Measurements from ENCODE around the gene DNAJC5. TPM values are rescaled to one million over a fixed set of nuclear protein-coding genes. Genes with fewer than 3 reads are reported as not detected.

The DNAJC5 gene
- total and polyA plus RNA-seq, 2 experiments from 2014 or later = 22.4 to 68.0 TPM

DNA sequence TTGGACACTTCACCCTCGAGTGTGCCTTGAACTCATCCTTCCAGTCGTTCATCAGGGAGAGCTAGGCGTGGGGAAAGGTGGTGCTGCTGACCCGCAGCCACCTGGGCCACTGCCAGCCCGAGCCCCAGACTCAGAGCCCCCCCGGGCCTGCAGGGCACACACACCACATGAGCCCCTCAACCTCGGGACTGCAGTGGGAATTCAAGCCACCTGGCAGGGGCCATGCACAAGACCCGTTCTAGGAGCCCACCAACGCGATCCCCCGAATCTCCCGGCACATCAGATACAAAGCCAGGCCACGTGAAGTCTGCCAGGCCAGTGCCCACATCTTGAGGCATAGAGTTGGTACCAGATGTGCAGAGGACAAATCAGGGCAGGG lies 72.0 kb downstream of the DNAJC5 start:
- Histone ChIP-seq H3K27ac (no peak overlapping the region), H3K4me1 (ENCODE audit: insufficient read depth) (peaks cover 5% of the 10 kb centered on the region), H3K79me2 (ENCODE audit: insufficient read depth) (peaks cover 14% of the 10 kb centered on the region), H3K27me3 (replicated peaks; ENCODE audit: insufficient read depth) (no peaks in the 10 kb centered on the region), H4K20me1 (ENCODE audit: insufficient read depth) (no peaks in the 10 kb centered on the region), H3K36me3 (ENCODE audit: low read depth) (no peaks in the 10 kb centered on the region), H3K9me3 (ENCODE audit: low read depth) (no peaks in the 10 kb centered on the region), H2AFZ (no peak overlapping the region), H3F3A (ENCODE audit: insufficient read depth) (no peaks in the 10 kb centered on the region), H3K9ac (no peak overlapping the region), H3K4me3 (no peak overlapping the region), H3K4me2 (ENCODE audit: unreplicated experiment) (no peak overlapping the region), H3K9me2 (ENCODE audit: insufficient read depth) (no peaks in the 10 kb centered on the region)
- in situ Hi-C loops (cut with MboI) = no loop called here
- no peak for DNase-seq
- TF ChIP-seq EZH2 (IDR thresholded peaks at IDR 0.05; ENCODE audit: insufficient read depth, poor library complexity, severe bottlenecking) (no peak), EZH2phosphoT487 (IDR thresholded peaks at IDR 0.05; ENCODE audit: insufficient read depth, low read depth) (no peak)
- WGBS, 2 experiments (ENCODE audit: low coverage in 1 of 2, low lambda C conversion rate in 2 of 2, missing lambda C conversion rate in 2 of 2) = 77 to 83% methylated on average over 11 to 13 of the region's 13 CpGs

DNA sequence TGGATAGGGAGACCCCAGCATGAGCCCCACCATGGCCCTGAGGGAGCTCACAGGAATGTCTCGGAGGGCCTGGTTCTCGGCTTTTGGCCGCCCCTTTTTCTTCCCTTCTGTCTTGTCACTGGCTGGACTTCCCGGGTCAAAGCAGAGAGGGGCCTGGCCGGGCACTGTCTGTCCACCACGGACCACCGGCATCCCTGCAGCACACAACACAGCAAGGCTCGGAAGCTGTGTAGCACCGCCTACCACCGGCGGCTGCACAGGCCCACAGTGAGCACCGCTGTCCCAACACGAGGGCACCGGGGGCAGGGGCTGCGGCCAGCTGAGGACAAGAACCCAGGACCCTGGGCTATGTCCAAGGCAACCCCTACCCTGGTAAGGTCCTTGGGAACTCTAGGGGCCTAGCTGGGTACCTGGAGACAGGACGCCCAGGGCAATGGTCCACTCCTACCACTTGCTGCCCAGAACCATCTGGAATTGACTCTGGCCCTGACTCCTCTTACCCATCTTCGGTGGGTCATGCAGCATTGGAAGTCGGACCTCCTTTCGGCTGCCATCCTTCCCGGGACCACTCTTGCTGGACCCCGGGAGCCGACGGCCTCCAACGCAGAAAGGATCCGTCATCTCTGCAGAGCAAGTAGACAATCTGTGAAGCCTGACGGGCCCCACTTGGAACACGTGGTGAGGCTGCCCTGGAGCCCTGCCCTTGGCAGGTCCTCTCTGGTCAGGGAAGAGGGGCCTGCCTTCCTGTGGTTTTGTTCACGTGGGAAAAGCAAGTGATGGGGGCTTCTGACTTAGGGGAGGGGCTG lies 72.6 kb downstream of the DNAJC5 start:
- Histone ChIP-seq H3K9me3 (ENCODE audit: low read depth) (no peaks in the 10 kb centered on the region), H3K27me3 (replicated peaks; ENCODE audit: insufficient read depth) (no peaks in the 10 kb centered on the region), H3F3A (ENCODE audit: insufficient read depth) (no peaks in the 10 kb centered on the region), H3K27ac (no peak overlapping the region), H2AFZ (no peak overlapping the region), H3K9ac (no peak overlapping the region), H3K36me3 (ENCODE audit: low read depth) (no peaks in the 10 kb centered on the region), H3K79me2 (ENCODE audit: insufficient read depth) (peaks cover 14% of the 10 kb centered on the region), H3K4me3 (no peak overlapping the region), H3K4me2 (ENCODE audit: unreplicated experiment) (no peak overlapping the region), H3K4me1 (ENCODE audit: insufficient read depth) (peaks cover 5% of the 10 kb centered on the region), H4K20me1 (ENCODE audit: insufficient read depth) (no peaks in the 10 kb centered on the region), H3K9me2 (ENCODE audit: insufficient read depth) (no peaks in the 10 kb centered on the region)
- no peak for DNase-seq
- TF ChIP-seq EZH2 (IDR thresholded peaks at IDR 0.05; ENCODE audit: insufficient read depth, poor library complexity, severe bottlenecking) = no peak
- TF ChIP-seq EZH2phosphoT487 (IDR thresholded peaks at IDR 0.05; ENCODE audit: insufficient read depth, low read depth) = no peak
- 84% methylated on average over 28 of the region's 28 CpGs for WGBS, 2 experiments (ENCODE audit: low coverage in 1 of 2, low lambda C conversion rate in 2 of 2, missing lambda C conversion rate in 2 of 2)
- in situ Hi-C loops (cut with MboI) = no loop called here

DNA sequence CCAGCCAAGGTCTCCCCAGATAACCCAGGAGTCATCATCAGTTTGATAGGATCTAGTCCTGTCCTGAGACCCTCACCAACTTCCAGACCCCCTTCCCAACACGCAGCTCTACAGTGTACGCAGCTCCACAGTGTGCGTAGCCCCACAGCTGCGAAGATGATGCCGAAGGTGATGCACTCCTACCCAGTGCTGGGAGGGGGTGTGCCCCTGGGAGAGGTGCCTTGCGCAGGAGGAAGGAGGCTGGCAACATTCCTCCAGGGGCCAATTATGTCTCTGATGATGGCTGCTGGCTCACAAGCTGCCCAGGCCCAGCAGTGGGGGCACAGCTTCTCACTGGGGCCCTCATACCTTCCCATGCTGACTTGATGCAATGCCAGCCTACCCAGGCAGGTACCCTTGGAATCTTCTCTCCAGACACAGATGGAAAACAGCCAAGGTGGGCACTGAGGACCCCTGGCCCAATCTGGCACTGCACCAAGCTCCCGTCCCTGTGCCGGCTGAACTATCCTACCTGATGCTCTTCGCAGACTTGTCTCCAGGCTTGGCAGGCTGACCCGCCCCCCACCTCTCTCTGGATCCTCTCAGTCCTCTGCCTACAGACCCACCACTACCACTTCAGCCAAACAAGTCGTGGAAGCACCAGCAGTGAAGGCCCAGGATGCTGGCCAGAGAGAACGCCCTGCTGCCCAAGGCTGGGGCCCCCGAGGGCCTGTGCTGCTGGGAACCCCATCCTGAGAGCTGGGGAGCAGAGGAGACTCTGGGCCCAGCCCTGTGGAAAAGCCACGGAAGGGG lies 73.4 kb downstream of the DNAJC5 start:
- peak overlapping the region; percentile 84 for H3K4me2 ChIP-seq (ENCODE audit: unreplicated experiment)
- H3K9me2 ChIP-seq (ENCODE audit: insufficient read depth) = no peaks in the 10 kb centered on the region
- no peak overlapping the region for H3K27ac ChIP-seq
- in situ Hi-C loops (cut with MboI) = no loop called here
- peaks cover 14% of the 10 kb centered on the region for H3K79me2 ChIP-seq (ENCODE audit: insufficient read depth)
- WGBS, 2 experiments (ENCODE audit: low coverage in 1 of 2, low lambda C conversion rate in 2 of 2, missing lambda C conversion rate in 2 of 2) = 64 to 65% methylated on average over 14 of the region's 14 CpGs
- H4K20me1 ChIP-seq (ENCODE audit: insufficient read depth) = no peaks in the 10 kb centered on the region
- H3K9me3 ChIP-seq (ENCODE audit: low read depth) = no peaks in the 10 kb centered on the region
- no peak overlapping the region for H2AFZ ChIP-seq
- H3F3A ChIP-seq (ENCODE audit: insufficient read depth) = peaks cover 5% of the 10 kb centered on the region
- DNase-seq = no peak
- H3K27me3 ChIP-seq (replicated peaks; ENCODE audit: insufficient read depth) = no peaks in the 10 kb centered on the region
- H3K36me3 ChIP-seq (ENCODE audit: low read depth) = no peaks in the 10 kb centered on the region
- H3K4me3 ChIP-seq = peak overlapping the region; percentile 83
- no peak for TF ChIP-seq EZH2phosphoT487 (IDR thresholded peaks at IDR 0.05; ENCODE audit: insufficient read depth, low read depth)
- no peak for TF ChIP-seq EZH2 (IDR thresholded peaks at IDR 0.05; ENCODE audit: insufficient read depth, poor library complexity, severe bottlenecking)
- H3K9ac ChIP-seq = peak overlapping the region; percentile 88
- peaks cover 5% of the 10 kb centered on the region for H3K4me1 ChIP-seq (ENCODE audit: insufficient read depth)

DNA sequence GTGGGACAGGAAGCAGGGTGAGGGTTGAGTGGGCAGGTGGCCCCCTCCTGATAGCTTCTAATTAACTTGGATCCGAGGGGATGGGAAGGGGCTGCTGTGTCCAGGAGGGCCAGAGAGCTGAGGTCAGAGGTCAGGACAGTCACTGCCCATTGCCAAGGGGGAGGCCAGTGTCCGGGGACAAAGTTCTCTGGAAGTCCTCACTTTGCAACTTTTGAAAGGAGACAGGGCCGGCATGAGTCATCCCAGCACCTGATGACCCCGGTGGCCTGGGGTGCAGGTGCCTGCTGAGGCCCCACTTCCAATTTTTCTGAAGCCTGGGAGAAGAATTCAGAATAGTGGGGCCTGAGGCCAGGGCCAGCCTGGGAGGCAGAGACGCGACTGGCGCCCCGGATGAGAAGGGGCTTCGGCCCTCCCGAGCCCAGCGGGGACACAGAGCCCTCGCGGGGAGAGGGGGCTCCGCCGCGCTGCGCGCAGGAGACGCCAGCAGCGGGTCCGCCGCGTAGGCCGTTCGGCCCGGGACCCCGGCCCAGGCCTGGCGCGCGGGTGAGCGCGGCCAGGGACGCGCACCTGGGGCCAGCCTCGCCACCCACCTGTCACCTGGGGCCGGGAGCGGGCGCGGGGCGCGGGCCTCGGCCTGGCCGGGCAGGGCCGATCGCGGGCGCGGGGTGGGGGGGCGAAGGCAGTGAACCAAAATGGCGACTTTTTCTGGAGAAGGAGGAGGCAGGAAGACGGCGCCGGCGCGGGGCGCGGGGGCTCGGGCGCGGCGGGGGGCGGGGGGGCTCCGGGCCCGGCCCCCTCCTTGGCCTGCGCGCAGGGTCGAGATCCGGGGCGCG lies 74.2 kb downstream of the DNAJC5 start:
- Histone ChIP-seq H2AFZ (0 out of 2 replicates have a peak overlapping the region, but pooled peaks have one; percentile 36), H3K36me3 (ENCODE audit: low read depth) (no peaks in the 10 kb centered on the region), H3K4me2 (ENCODE audit: unreplicated experiment) (peak overlapping the region; percentile 84), H4K20me1 (ENCODE audit: insufficient read depth) (no peaks in the 10 kb centered on the region), H3F3A (ENCODE audit: insufficient read depth) (peaks cover 8% of the 10 kb centered on the region), H3K27ac (no peak overlapping the region), H3K9me2 (ENCODE audit: insufficient read depth) (no peaks in the 10 kb centered on the region), H3K4me1 (ENCODE audit: insufficient read depth) (peaks cover 5% of the 10 kb centered on the region), H3K9ac (peak overlapping the region; percentile 88), H3K4me3 (peak overlapping the region; percentile 83), H3K27me3 (replicated peaks; ENCODE audit: insufficient read depth) (no peaks in the 10 kb centered on the region), H3K79me2 (ENCODE audit: insufficient read depth) (peaks cover 14% of the 10 kb centered on the region), H3K9me3 (ENCODE audit: low read depth) (no peaks in the 10 kb centered on the region)
- WGBS, 2 experiments (ENCODE audit: low coverage in 1 of 2, low lambda C conversion rate in 2 of 2, missing lambda C conversion rate in 2 of 2) = 2% methylated on average over 38 to 62 of the region's 70 CpGs
- peak; percentile 50 for DNase-seq
- in situ Hi-C loops (cut with MboI) = no loop called here
- TF ChIP-seq EZH2 (IDR thresholded peaks at IDR 0.05; ENCODE audit: insufficient read depth, poor library complexity, severe bottlenecking) = no peak
- TF ChIP-seq EZH2phosphoT487 (IDR thresholded peaks at IDR 0.05; ENCODE audit: insufficient read depth, low read depth) = no peak

Data from GM23248 (cell line).